GM23338 (cell line): ENCODE data around the gene BRSK2. TPM values are rescaled to one million over a fixed set of nuclear protein-coding genes. Genes with fewer than 3 reads are reported as not detected.
A peak's percentile ranks its signal among the peaks of the same experiment; 100 is the strongest.

Source experiments
- ATAC-seq: fragments of 200-7000 bp; cut with Tn5 transposase; 3 replicates; pipeline ENCODE4 v1.9.1; 2020
- DNase-seq: peaks from one replicate; pipeline ENCODE4 v3.0.0-alpha.2; 2015; ENCODE audit warnings: low spot score
- H2AFZ ChIP-seq: fragments of 200-600 bp; sonication (generic); 2 replicates; pipeline ENCODE4 v1.8.0; 2016; ENCODE audit warnings: antibody characterized with exemption, mild to moderate bottlenecking, moderate library complexity
- H3F3A ChIP-seq: fragments of 200-600 bp; sonication (generic); replicated peaks from 2 replicates; pipeline ENCODE4 v1.8.0; 2017; ENCODE audit warnings: antibody characterized with exemption, mixed run types, low read depth
- H3K27ac ChIP-seq: fragments of 200-600 bp; sonication (generic); 2 replicates; pipeline ENCODE4 v1.6.1; 2016; ENCODE audit warnings: low read depth
- H3K27me3 ChIP-seq: fragments of 200-600 bp; sonication (generic); 2 replicates; pipeline ENCODE4 v1.8.0; 2016; ENCODE audit warnings: mild to moderate bottlenecking, mixed run types, moderate library complexity; ENCODE audit not compliant: insufficient read depth
- H3K36me3 ChIP-seq: fragments of 200-600 bp; sonication (generic); 2 replicates; pipeline ENCODE4 v1.8.0; 2016; ENCODE audit warnings: mild to moderate bottlenecking; ENCODE audit not compliant: insufficient read depth
- H3K4me1 ChIP-seq: fragments of 200-600 bp; sonication (generic); 2 replicates; pipeline ENCODE4 v1.8.0; 2016; ENCODE audit warnings: mild to moderate bottlenecking, moderate library complexity; ENCODE audit not compliant: insufficient read depth
- H3K4me2 ChIP-seq: fragments of 200-600 bp; sonication (generic); 2 replicates; pipeline ENCODE4 v1.7.1; 2017; ENCODE audit warnings: mixed run types
- H3K4me3 ChIP-seq: fragments of 200-600 bp; sonication (generic); 2 replicates; pipeline ENCODE4 v1.6.1; 2016; ENCODE audit warnings: mixed run types
- H3K79me2 ChIP-seq: fragments of 200-600 bp; sonication (generic); replicated peaks from 2 replicates; pipeline ENCODE4 v1.8.0; 2017; ENCODE audit warnings: mild to moderate bottlenecking; ENCODE audit not compliant: insufficient read depth
- H3K9me2 ChIP-seq: fragments of 200-600 bp; sonication (generic); 2 replicates; pipeline ENCODE4 v1.8.0; 2017; ENCODE audit not compliant: insufficient read depth
- H4K20me1 ChIP-seq: fragments of 200-600 bp; sonication (generic); replicated peaks from 2 replicates; pipeline ENCODE4 v1.8.0; 2017; ENCODE audit warnings: mild to moderate bottlenecking; ENCODE audit not compliant: insufficient read depth
- H3K27ac Mint-ChIP-seq: 2 replicates; pipeline ENCODE4 v1.8.0; 2020; ENCODE audit warnings: inconsistent platforms, mild to moderate bottlenecking, moderate library complexity, mixed read lengths
- H3K27me3 Mint-ChIP-seq: 3 replicates; pipeline ENCODE4 v1.8.0; 2022; ENCODE audit warnings: low read depth, mild to moderate bottlenecking, moderate library complexity, mixed read lengths, inconsistent platforms; ENCODE audit not compliant: insufficient read depth, poor library complexity
- H3K36me3 Mint-ChIP-seq: 3 replicates; pipeline ENCODE4 v1.8.0; 2021; ENCODE audit warnings: low read depth, mild to moderate bottlenecking, inconsistent platforms, moderate library complexity, mixed read lengths
- H3K4me1 Mint-ChIP-seq: 3 replicates; pipeline ENCODE4 v1.8.0; 2020; ENCODE audit warnings: mild to moderate bottlenecking, inconsistent platforms, mixed read lengths
- H3K4me3 Mint-ChIP-seq: 3 replicates; pipeline ENCODE4 v1.8.0; 2021; ENCODE audit warnings: moderate library complexity, mild to moderate bottlenecking, inconsistent platforms, mixed read lengths
- H3K9me3 Mint-ChIP-seq: 3 replicates; pipeline ENCODE4 v1.8.0; 2020; ENCODE audit warnings: moderate library complexity, mild to moderate bottlenecking, inconsistent platforms, mixed read lengths
- CREB1 ChIP-seq: fragments of 250-450 bp; sonication (Bioruptor Pico); IDR thresholded peaks from 2 replicates; pipeline ENCODE4 v1.5.0; 2020; ENCODE audit warnings: low read depth, mild to moderate bottlenecking, moderate library complexity
- EZH2phosphoT487 ChIP-seq: fragments of 200-600 bp; sonication (generic); IDR thresholded peaks from one replicate; pipeline ENCODE4 v1.8.1; 2018; ENCODE audit warnings: antibody characterized with exemption; ENCODE audit not compliant: unreplicated experiment
- JUNB ChIP-seq: IDR thresholded peaks from one replicate; pipeline ENCODE4 v1.6.1; 2016; ENCODE audit warnings: antibody characterized with exemption; ENCODE audit not compliant: unreplicated experiment
- NANOG ChIP-seq: IDR thresholded peaks from 2 replicates; pipeline ENCODE4 v1.6.1; 2016; ENCODE audit warnings: antibody characterized with exemption, borderline replicate concordance
- POLR2AphosphoS5 ChIP-seq: IDR thresholded peaks from 2 replicates; pipeline ENCODE4 v1.6.1; 2016; ENCODE audit warnings: antibody characterized with exemption, low read depth
- REST ChIP-seq: IDR thresholded peaks from one replicate; pipeline ENCODE4 v1.6.1; 2018; ENCODE audit warnings: antibody characterized with exemption; ENCODE audit not compliant: unreplicated experiment
- STAT1 ChIP-seq: IDR thresholded peaks from one replicate; pipeline ENCODE4 v1.6.1; 2016; ENCODE audit warnings: antibody characterized with exemption; ENCODE audit not compliant: unreplicated experiment
- ZNF331 ChIP-seq: fragments of 250-450 bp; sonication (Bioruptor Pico); IDR thresholded peaks from 2 replicates; pipeline ENCODE4 v1.5.0; 2020; ENCODE audit warnings: low read depth, mild to moderate bottlenecking, moderate library complexity
- polyA plus RNA-seq: library from polyadenylated mRNA; unstranded; fragments of >200 nt; fragmentation: Nextera tagmentation; extraction: Ambion mirVana; gene quantifications from 2 replicates; pipeline ENCODE4 v1.2.1, GENCODE V29; 2016
- total RNA-seq: library from RNA; depleted of rRNA; stranded (reverse); fragments of >200 nt; shearing (Covaris generic); gene quantifications from 2 replicates; pipeline ENCODE4 v1.2.3, GENCODE V29; 2014
- TF ChIP-seq, protein P1 (sequence below), 2 experiments: fragments of 200-600 bp in 1 of 2; sonication (generic) in 1 of 2; conservative IDR thresholded peaks; 2 replicates each; pipeline versions ENCODE4 v1.5.1 to v1.6.1; 2016 to 2017; ENCODE audit warnings: antibody characterized with exemption in 2 of 2, low read depth in 2 of 2, mild to moderate bottlenecking in 2 of 2, moderate library complexity in 1 of 2
- TF ChIP-seq, protein P2 (sequence below): IDR thresholded peaks from 2 replicates; pipeline ENCODE4 v1.6.1; 2016; ENCODE audit warnings: antibody characterized with exemption

Gene BRSK2
- total and polyA plus RNA-seq, 2 experiments from 2014 or later: 7.2 to 20.3 TPM

GRCh38 chr11:1482581-1483444, 93.1 kb downstream of the BRSK2 start:
- Histone ChIP-seq H3K9me2 (no peaks in the 10 kb centered on the region), H3K4me3 (no peak overlapping the region), H3K36me3 (no peaks in the 10 kb centered on the region), H3K4me1 (no peaks in the 10 kb centered on the region), H3K27ac (no peak overlapping the region), H2AFZ (no peak overlapping the region), H3F3A (no peaks in the 10 kb centered on the region), H4K20me1 (no peaks in the 10 kb centered on the region; the same call in 1 of the 2 replicates), H3K4me2 (no peak overlapping the region), H3K79me2 (no peaks in the 10 kb centered on the region; the same call in 1 of the 2 replicates), H3K27me3 (no peaks in the 10 kb centered on the region)
- Mint-ChIP-seq H3K27ac (no peak overlapping the region), H3K27me3 (peaks cover 12% of the 10 kb centered on the region), H3K4me1 (peaks cover 8% of the 10 kb centered on the region; the same call in 2 of the 3 replicates), H3K9me3 (no peaks in the 10 kb centered on the region; the same call in 2 of the 3 replicates), H3K36me3 (peaks cover 5% of the 10 kb centered on the region; the same call in 1 of the 3 replicates), H3K4me3 (no peak overlapping the region)
- ATAC-seq: peak; percentile 15; the same call in 2 of the 3 replicates
- DNase-seq: peak; percentile 39
- TF ChIP-seq STAT1 (no peak), POLR2AphosphoS5 (no peak)
- TF ChIP-seq, protein P1, sequence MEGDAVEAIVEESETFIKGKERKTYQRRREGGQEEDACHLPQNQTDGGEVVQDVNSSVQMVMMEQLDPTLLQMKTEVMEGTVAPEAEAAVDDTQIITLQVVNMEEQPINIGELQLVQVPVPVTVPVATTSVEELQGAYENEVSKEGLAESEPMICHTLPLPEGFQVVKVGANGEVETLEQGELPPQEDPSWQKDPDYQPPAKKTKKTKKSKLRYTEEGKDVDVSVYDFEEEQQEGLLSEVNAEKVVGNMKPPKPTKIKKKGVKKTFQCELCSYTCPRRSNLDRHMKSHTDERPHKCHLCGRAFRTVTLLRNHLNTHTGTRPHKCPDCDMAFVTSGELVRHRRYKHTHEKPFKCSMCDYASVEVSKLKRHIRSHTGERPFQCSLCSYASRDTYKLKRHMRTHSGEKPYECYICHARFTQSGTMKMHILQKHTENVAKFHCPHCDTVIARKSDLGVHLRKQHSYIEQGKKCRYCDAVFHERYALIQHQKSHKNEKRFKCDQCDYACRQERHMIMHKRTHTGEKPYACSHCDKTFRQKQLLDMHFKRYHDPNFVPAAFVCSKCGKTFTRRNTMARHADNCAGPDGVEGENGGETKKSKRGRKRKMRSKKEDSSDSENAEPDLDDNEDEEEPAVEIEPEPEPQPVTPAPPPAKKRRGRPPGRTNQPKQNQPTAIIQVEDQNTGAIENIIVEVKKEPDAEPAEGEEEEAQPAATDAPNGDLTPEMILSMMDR (conservative IDR thresholded peaks at IDR 0.05; ENCODE audit: low read depth in 2 of 2): peak; percentile 29 to 51

DNA sequence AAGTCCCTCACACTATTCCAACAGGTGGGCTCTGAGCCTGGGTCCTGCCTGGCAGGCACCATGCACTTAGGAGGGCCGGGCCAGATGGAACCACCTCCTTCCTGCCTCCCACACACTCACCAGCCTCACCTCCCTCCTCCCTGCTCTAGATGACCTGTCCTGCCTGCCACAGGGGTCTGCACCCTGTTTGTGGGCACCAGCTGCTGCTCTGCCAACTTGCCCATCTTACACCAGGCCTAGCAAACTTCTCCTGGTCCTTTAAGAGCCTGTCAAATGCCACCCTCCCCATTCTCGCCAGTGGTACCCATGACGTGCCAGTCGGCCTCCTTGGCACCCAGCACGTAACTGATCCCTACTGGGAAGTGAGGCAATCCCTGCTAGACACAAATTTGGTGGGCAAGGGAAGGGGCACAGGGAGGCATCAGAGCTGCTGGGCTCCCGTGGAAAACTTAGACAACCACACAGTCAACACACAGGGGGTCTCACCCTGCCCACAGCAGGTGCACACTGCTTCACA, 93.8 kb downstream of the BRSK2 start:
- Histone ChIP-seq H4K20me1 (no peaks in the 10 kb centered on the region; the same call in 1 of the 2 replicates), H2AFZ (no peak overlapping the region), H3K27ac (no peak overlapping the region), H3K36me3 (no peaks in the 10 kb centered on the region), H3K4me2 (no peak overlapping the region), H3K4me1 (no peaks in the 10 kb centered on the region), H3K79me2 (no peaks in the 10 kb centered on the region; the same call in 1 of the 2 replicates), H3K27me3 (no peaks in the 10 kb centered on the region), H3K9me2 (no peaks in the 10 kb centered on the region), H3F3A (no peaks in the 10 kb centered on the region), H3K4me3 (no peak overlapping the region)
- ATAC-seq (no peak), DNase-seq (no peak)
- peaks cover 12% of the 10 kb centered on the region for H3K27me3 Mint-ChIP-seq
- H3K4me1 Mint-ChIP-seq: peaks cover 8% of the 10 kb centered on the region; the same call in 2 of the 3 replicates
- H3K27ac Mint-ChIP-seq: no peak overlapping the region
- H3K4me3 Mint-ChIP-seq: no peak overlapping the region
- H3K9me3 Mint-ChIP-seq: no peaks in the 10 kb centered on the region; the same call in 2 of the 3 replicates
- peaks cover 2% of the 10 kb centered on the region; the same call in 1 of the 3 replicates for H3K36me3 Mint-ChIP-seq
- no peak for TF ChIP-seq CREB1 (CRISPR knock-in tag)
- no peak for TF ChIP-seq JUNB
- TF ChIP-seq NANOG: no peak
- TF ChIP-seq, protein P2, sequence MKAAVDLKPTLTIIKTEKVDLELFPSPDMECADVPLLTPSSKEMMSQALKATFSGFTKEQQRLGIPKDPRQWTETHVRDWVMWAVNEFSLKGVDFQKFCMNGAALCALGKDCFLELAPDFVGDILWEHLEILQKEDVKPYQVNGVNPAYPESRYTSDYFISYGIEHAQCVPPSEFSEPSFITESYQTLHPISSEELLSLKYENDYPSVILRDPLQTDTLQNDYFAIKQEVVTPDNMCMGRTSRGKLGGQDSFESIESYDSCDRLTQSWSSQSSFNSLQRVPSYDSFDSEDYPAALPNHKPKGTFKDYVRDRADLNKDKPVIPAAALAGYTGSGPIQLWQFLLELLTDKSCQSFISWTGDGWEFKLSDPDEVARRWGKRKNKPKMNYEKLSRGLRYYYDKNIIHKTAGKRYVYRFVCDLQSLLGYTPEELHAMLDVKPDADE: no peak
- TF ChIP-seq REST: no peak
- TF ChIP-seq, protein P1 (conservative IDR thresholded peaks at IDR 0.05; ENCODE audit: low read depth in 2 of 2): no peak
- no peak for TF ChIP-seq EZH2phosphoT487
- no peak for TF ChIP-seq STAT1
- TF ChIP-seq ZNF331 (CRISPR knock-in tag): no peak
